NCI-H82 (cell line): ENCODE results near the gene MAP2.

Experiments
- DNase-seq: peaks from one replicate; lab custom pipeline; 2025; lab: John Stamatoyannopoulos, UW

MAP2 gene

GRCh38 chr2:209425471-209426071 lies 1.7 kb downstream of the MAP2 start:
- peak; percentile 67 for DNase-seq

GRCh38 chr2:209426432-209426831 lies 2.6 kb downstream of the MAP2 start:
- DNase-seq: no peak

GRCh38 chr2:209431701-209432100 lies 7.9 kb downstream of the MAP2 start:
- no peak for DNase-seq

- DNase-seq: no peak
Measured at GRCh38 chr2:209441541-209441940, 17.7 kb downstream of the MAP2 start.

GRCh38 chr2:209442939-209443338 lies 19.1 kb downstream of the MAP2 start:
- DNase-seq: no peak

GRCh38 chr2:209445485-209445884 lies 21.6 kb downstream of the MAP2 start:
- no peak for DNase-seq

- DNase-seq: no peak
Measured at GRCh38 chr2:209451209-209451834, 27.5 kb downstream of the MAP2 start.

- DNase-seq: no peak
Measured at GRCh38 chr2:209456489-209456888, 32.6 kb downstream of the MAP2 start.

- DNase-seq: no peak
Measured at GRCh38 chr2:209458008-209458979, 34.4 kb downstream of the MAP2 start.

- DNase-seq: no peak
Measured at GRCh38 chr2:209459359-209459758, 35.5 kb downstream of the MAP2 start.

- DNase-seq: no peak
Measured at GRCh38 chr2:209460151-209460761, 36.4 kb downstream of the MAP2 start.

GRCh38 chr2:209463226-209463625 lies 39.4 kb downstream of the MAP2 start:
- peak; percentile 13 for DNase-seq

GRCh38 chr2:209463835-209464234 lies 40.0 kb downstream of the MAP2 start:
- DNase-seq: no peak

GRCh38 chr2:209468846-209469245 lies 45.0 kb downstream of the MAP2 start:
- no peak for DNase-seq

GRCh38 chr2:209469481-209469880 lies 45.6 kb downstream of the MAP2 start:
- no peak for DNase-seq

GRCh38 chr2:209470466-209470865 lies 46.6 kb downstream of the MAP2 start:
- no peak for DNase-seq

GRCh38 chr2:209471037-209471436 lies 47.2 kb downstream of the MAP2 start:
- DNase-seq: no peak

- peak; percentile 49 for DNase-seq
Measured at GRCh38 chr2:209472112-209472832, 48.4 kb downstream of the MAP2 start.

- no peak for DNase-seq
Measured at GRCh38 chr2:209472871-209473270, 49.0 kb downstream of the MAP2 start.

- DNase-seq: peak; percentile 32
Measured at GRCh38 chr2:209473930-209474419, 50.1 kb downstream of the MAP2 start.

- no peak for DNase-seq
Measured at GRCh38 chr2:209474960-209475359, 51.1 kb downstream of the MAP2 start.
